ENCODE results near the gene COX6B1. TPM values are rescaled to one million over a fixed set of nuclear protein-coding genes. Genes with fewer than 3 reads are reported as not detected.
"Not testable (repeated sequence)": the region's sequence is repeated elsewhere in the genome, so short reads cannot be mapped to it uniquely, and the experiment has no call there.

Gene COX6B1
- polyA plus RNA-seq, 1 donor from 2014 or later = 1,013 TPM

- Histone ChIP-seq H3K4me3 (ENCODE audit: low read length) (no peak overlapping the region), H3F3A (ENCODE audit: insufficient read depth, low read length, poor library complexity, severe bottlenecking) (no peaks in the 10 kb centered on the region), H3K79me2 (replicated peaks; ENCODE audit: insufficient read depth, low read length) (peaks cover 12% of the 10 kb centered on the region), H3K9me3 (ENCODE audit: low read length) (no peaks in the 10 kb centered on the region), H4K20me1 (ENCODE audit: insufficient read depth) (no peaks in the 10 kb centered on the region), H3K36me3 (ENCODE audit: insufficient read depth, low read length) (no peaks in the 10 kb centered on the region), H3K4me2 (ENCODE audit: low read length) (no peak overlapping the region), H3K27me3 (ENCODE audit: insufficient read depth, low read depth, low read length) (peaks cover 22% of the 10 kb centered on the region), H3K9me2 (ENCODE audit: insufficient read depth, low read length) (no peaks in the 10 kb centered on the region), H3K9ac (ENCODE audit: low read length) (no peak overlapping the region), H3K27ac (ENCODE audit: low read length) (no peak overlapping the region), H2AFZ (ENCODE audit: low read depth, low read length) (no peak overlapping the region)
- TF ChIP-seq REST (IDR thresholded peaks at IDR 0.05; ENCODE audit: borderline replicate concordance) = no peak
- TF ChIP-seq SMC3 (conservative IDR thresholded peaks at IDR 0.05; ENCODE audit: poor library complexity) = no peak
- no peak for TF ChIP-seq MXI1 (conservative IDR thresholded peaks at IDR 0.05; ENCODE audit: poor library complexity, severe bottlenecking)
- no peak for TF ChIP-seq TAF1 (IDR thresholded peaks at IDR 0.05; ENCODE audit: low read depth)
- TF ChIP-seq EZH2 (IDR thresholded peaks at IDR 0.05; ENCODE audit: borderline replicate concordance, insufficient read depth, low read length, poor library complexity, severe bottlenecking) = no peak
- TF ChIP-seq RAD21 (conservative IDR thresholded peaks at IDR 0.05) = no peak
- TF ChIP-seq CTCF (IDR thresholded peaks at IDR 0.05; ENCODE audit: poor library complexity, severe bottlenecking) = no peak
- no peak for TF ChIP-seq EP300 (conservative IDR thresholded peaks at IDR 0.05; ENCODE audit: poor library complexity, severe bottlenecking)
- TF ChIP-seq POLR2AphosphoS5 (IDR thresholded peaks at IDR 0.05) = no peak
Measured at GRCh38 chr19:35645680-35646511, 2.2 kb upstream of the COX6B1 start.

DNA sequence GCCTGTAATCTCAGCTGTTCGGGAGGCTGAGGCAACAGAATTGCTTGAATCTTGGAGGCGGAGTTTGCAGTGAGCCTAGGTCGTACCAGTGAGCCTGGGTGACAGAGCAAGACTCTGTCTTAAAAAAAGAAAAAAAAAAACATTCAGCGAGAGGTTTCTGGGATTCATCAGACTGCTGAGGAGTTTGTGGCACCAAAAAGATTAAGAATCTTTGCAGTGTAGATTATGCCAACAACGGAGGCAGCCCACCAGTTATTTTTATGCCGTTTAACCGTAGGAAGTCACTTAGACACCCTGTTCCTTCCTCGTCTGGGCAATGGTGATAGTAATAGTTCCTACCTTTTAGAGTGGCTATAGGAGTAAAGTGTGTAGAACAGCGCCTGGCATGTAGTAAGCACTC is 2.5 kb downstream of the COX6B1 start:
- Histone ChIP-seq H3K27ac (ENCODE audit: low read length) (no peak overlapping the region), H3K27me3 (ENCODE audit: insufficient read depth, low read depth, low read length) (no peaks in the 10 kb centered on the region), H3K4me2 (ENCODE audit: low read length) (no peak overlapping the region), H3K36me3 (ENCODE audit: insufficient read depth, low read length) (no peaks in the 10 kb centered on the region), H3F3A (ENCODE audit: insufficient read depth, low read length, poor library complexity, severe bottlenecking) (no peaks in the 10 kb centered on the region), H3K4me3 (ENCODE audit: low read length) (no peak overlapping the region), H3K9me3 (ENCODE audit: low read length) (no peaks in the 10 kb centered on the region), H3K9me2 (ENCODE audit: insufficient read depth, low read length) (no peaks in the 10 kb centered on the region), H2AFZ (ENCODE audit: low read depth, low read length) (no peak overlapping the region), H4K20me1 (ENCODE audit: insufficient read depth) (no peaks in the 10 kb centered on the region), H3K79me2 (replicated peaks; ENCODE audit: insufficient read depth, low read length) (peaks cover 12% of the 10 kb centered on the region), H3K9ac (ENCODE audit: low read length) (no peak overlapping the region)
- TF ChIP-seq RAD21 (conservative IDR thresholded peaks at IDR 0.05) (no peak), POLR2AphosphoS5 (IDR thresholded peaks at IDR 0.05) (no peak), EP300 (conservative IDR thresholded peaks at IDR 0.05; ENCODE audit: poor library complexity, severe bottlenecking) (no peak), EZH2 (IDR thresholded peaks at IDR 0.05; ENCODE audit: borderline replicate concordance, insufficient read depth, low read length, poor library complexity, severe bottlenecking) (no peak), SMC3 (conservative IDR thresholded peaks at IDR 0.05; ENCODE audit: poor library complexity) (no peak)

GRCh38 chr19:35654828-35655227 is 6.7 kb downstream of the COX6B1 start:
- H3K36me3 ChIP-seq (ENCODE audit: insufficient read depth, low read length); H2AFZ ChIP-seq (ENCODE audit: low read depth, low read length); H3K79me2 ChIP-seq (replicated peaks; ENCODE audit: insufficient read depth, low read length); H3K9me3 ChIP-seq (ENCODE audit: low read length); H3K27me3 ChIP-seq (ENCODE audit: insufficient read depth, low read depth, low read length); H3K4me3 ChIP-seq (ENCODE audit: low read length); H3K9me2 ChIP-seq (ENCODE audit: insufficient read depth, low read length); H3F3A ChIP-seq (ENCODE audit: insufficient read depth, low read length, poor library complexity, severe bottlenecking); H3K27ac ChIP-seq (ENCODE audit: low read length); H3K4me2 ChIP-seq (ENCODE audit: low read length); H4K20me1 ChIP-seq (ENCODE audit: insufficient read depth); H3K9ac ChIP-seq (ENCODE audit: low read length): not testable (repeated sequence)
